Testis (tissue), 3 donors: ENCODE results near the gene EDN2. TPM values are rescaled to one million over a fixed set of nuclear protein-coding genes. Genes with fewer than 3 reads are reported as not detected.

Experiments used
- DNase-seq: peaks from one replicate; pipeline ENCODE4 v3.0.0-alpha.2; 2019
- H3K27ac ChIP-seq, 2 donors: fragments of 200-600 bp; sonication (generic); one replicate each; pipeline ENCODE4 v1.5.1; 2019
- H3K27me3 ChIP-seq: fragments of 200-600 bp; sonication (generic); one replicate; pipeline ENCODE4 v1.5.1; 2019
- H3K36me3 ChIP-seq: fragments of 200-600 bp; sonication (generic); one replicate; pipeline ENCODE4 v1.5.1; 2017; ENCODE audit warnings: low read depth; ENCODE audit errors: missing control alignments
- H3K4me1 ChIP-seq: fragments of 200-600 bp; sonication (generic); one replicate; pipeline ENCODE4 v1.5.1; 2019
- H3K4me3 ChIP-seq, 2 donors: fragments of 200-600 bp; sonication (generic); one replicate each; pipeline ENCODE4 v1.5.1; 2017 to 2019
- H3K9me3 ChIP-seq: fragments of 200-600 bp; sonication (generic); one replicate; pipeline ENCODE4 v1.5.1; 2017
- CTCF ChIP-seq, 3 experiments: fragments of 450-650 bp in 2 of 3; fragments of 200-600 bp in 1 of 3; sonication (generic) in 1 of 3; IDR thresholded peaks; one replicate each; pipeline ENCODE4 v1.5.1; 2016 to 2019; ENCODE audit warnings: antibody characterized with exemption in 3 of 3, mild to moderate bottlenecking in 2 of 3, moderate library complexity in 1 of 3
- POLR2A ChIP-seq: fragments of 450-650 bp; IDR thresholded peaks from one replicate; pipeline ENCODE4 v1.6.1; 2017; ENCODE audit warnings: antibody characterized with exemption, mild to moderate bottlenecking, moderate library complexity
- WGBS, 2 donors: methylation state at CpG; one replicate each; pipeline ENCODE4 v1.1.5; 2018; 5-methylcytosine and 5-hydroxymethylcytosine counted together
- intact Hi-C: fragments of 100-400 bp; cut with DNase I; formaldehyde crosslinking; loops from one replicate; pipeline ENCODE4 v1.15.1; 2023; ENCODE audit warnings: low total_unique reads
- polyA plus RNA-seq: library from polyadenylated mRNA; stranded (reverse); fragments of 350-450 nt; fragmentation: Illumina TruSeq; extraction: RNeasy Lipid Tissue Mini Kit (QIAGEN cat#74804); gene quantifications from one replicate; pipeline ENCODE4 v1.2.3, GENCODE V29; 2014; ENCODE audit warnings: low read depth, low replicate concordance; ENCODE audit not compliant: insufficient read depth
- total RNA-seq, 2 donors: library from RNA; depleted of rRNA; stranded (reverse); fragments of >200 nt; gene quantifications; one replicate each; pipeline ENCODE4 v1.2.3, GENCODE V29; 2016

The EDN2 gene
- total and polyA plus RNA-seq, 3 donors from 2014 or later, result not detected

GRCh38 chr1:41514381-41514780 lies 29.9 kb upstream of the EDN2 start:
- Histone ChIP-seq H3K4me3 (no peak overlapping the region), H3K4me1 (peaks cover 13% of the 10 kb centered on the region), H3K27ac (no peak overlapping the region), H3K36me3 (no peaks in the 10 kb centered on the region), H3K9me3 (no peaks in the 10 kb centered on the region), H3K27me3 (no peaks in the 10 kb centered on the region)
- no peak for DNase-seq
- no peak for TF ChIP-seq POLR2A
- TF ChIP-seq CTCF (IDR thresholded peaks at IDR 0.05), result no peak
- 87 to 92% methylated on average over 8 of the region's 8 CpGs for WGBS, 2 donors
- intact Hi-C loops, result no loop called here

- Histone ChIP-seq H3K9me3 (no peaks in the 10 kb centered on the region), H3K4me1 (peaks cover 13% of the 10 kb centered on the region), H3K27ac (no peak overlapping the region), H3K4me3 (no peak overlapping the region), H3K36me3 (no peaks in the 10 kb centered on the region), H3K27me3 (no peaks in the 10 kb centered on the region)
- no peak for DNase-seq
- TF ChIP-seq CTCF (IDR thresholded peaks at IDR 0.05) (peak in 1 of 3 experiments; percentile 13), POLR2A (no peak)
- 85 to 97% methylated on average over 8 to 17 of the region's 17 CpGs for WGBS, 2 donors
- intact Hi-C loops, result no loop called here
Observed at GRCh38 chr1:41513383-41513735, 28.9 kb upstream of the EDN2 start.

GRCh38 chr1:41512701-41513382 lies 28.4 kb upstream of the EDN2 start:
- no peaks in the 10 kb centered on the region for H3K36me3 ChIP-seq
- 91% methylated on average over 21 to 27 of the region's 27 CpGs for WGBS, 2 donors
- H3K27me3 ChIP-seq, result no peaks in the 10 kb centered on the region
- H3K9me3 ChIP-seq, result no peaks in the 10 kb centered on the region
- intact Hi-C loops, result no loop called here
- peaks cover 13% of the 10 kb centered on the region for H3K4me1 ChIP-seq
- no peak overlapping the region for H3K4me3 ChIP-seq
- H3K27ac ChIP-seq, result no peak overlapping the region
- TF ChIP-seq CTCF (IDR thresholded peaks at IDR 0.05), result no peak
- no peak for TF ChIP-seq POLR2A
- DNase-seq, result no peak

- TF ChIP-seq CTCF (IDR thresholded peaks at IDR 0.05) (no peak), POLR2A (no peak)
- no peaks in the 10 kb centered on the region for H3K36me3 ChIP-seq
- no peaks in the 10 kb centered on the region for H3K27me3 ChIP-seq
- no peaks in the 10 kb centered on the region for H3K9me3 ChIP-seq
- H3K4me1 ChIP-seq, result peaks cover 5% of the 10 kb centered on the region
- 95 to 98% methylated on average over 7 of the region's 7 CpGs for WGBS, 2 donors
- DNase-seq, result no peak
- H3K4me3 ChIP-seq, result no peak overlapping the region
- intact Hi-C loops, result no loop called here
- no peak overlapping the region for H3K27ac ChIP-seq
Observed at GRCh38 chr1:41511239-41511540, 26.7 kb upstream of the EDN2 start.

GRCh38 chr1:41510531-41511238 lies 26.2 kb upstream of the EDN2 start:
- no peaks in the 10 kb centered on the region for H3K9me3 ChIP-seq
- H3K27ac ChIP-seq, result no peak overlapping the region
- no peaks in the 10 kb centered on the region for H3K36me3 ChIP-seq
- no peak overlapping the region for H3K4me3 ChIP-seq
- intact Hi-C loops, result no loop called here
- no peaks in the 10 kb centered on the region for H3K27me3 ChIP-seq
- WGBS, 2 donors, result 93 to 94% methylated on average over 24 to 41 of the region's 41 CpGs
- TF ChIP-seq POLR2A, result no peak
- no peak for TF ChIP-seq CTCF (IDR thresholded peaks at IDR 0.05)
- DNase-seq, result no peak
- peaks cover 2% of the 10 kb centered on the region for H3K4me1 ChIP-seq
